Mucosa of descending colon (tissue), 3 donors: Measurements from ENCODE around the gene YES1. TPM values are rescaled to one million over a fixed set of nuclear protein-coding genes. Genes with fewer than 3 reads are reported as not detected.
"Not testable (repeated sequence)": the region's sequence is repeated elsewhere in the genome, so short reads cannot be mapped to it uniquely, and the experiment has no call there.

Experiments
- ATAC-seq: fragments of 200-7000 bp; cut with Tn5 transposase; one replicate; pipeline ENCODE4 v1.9.1; 2020; ENCODE audit warnings: mild to moderate bottlenecking, moderate library complexity
- DNase-seq, 3 donors: peaks; one replicate each; pipeline ENCODE4 v3.0.0-alpha.2; 2020
- H3K36me3 ChIP-seq: fragments of 200-600 bp; one replicate; pipeline ENCODE4 v1.8.0; 2021; ENCODE audit warnings: low read depth, mild to moderate bottlenecking
- H3K4me1 ChIP-seq: fragments of 200-600 bp; one replicate; pipeline ENCODE4 v1.8.0; 2021; ENCODE audit warnings: low read depth, mild to moderate bottlenecking
- H3K4me3 ChIP-seq: fragments of 200-600 bp; one replicate; pipeline ENCODE4 v1.8.0; 2021; ENCODE audit warnings: mild to moderate bottlenecking
- H3K9me3 ChIP-seq: fragments of 200-600 bp; one replicate; pipeline ENCODE4 v1.8.0; 2021; ENCODE audit warnings: mild to moderate bottlenecking
- CTCF ChIP-seq: fragments of 200-600 bp; IDR thresholded peaks from one replicate; pipeline ENCODE4 v1.8.0; 2022; ENCODE audit warnings: antibody characterized with exemption, mild to moderate bottlenecking
- intact Hi-C, 2 donors: fragments of 100-400 bp; cut with DNase I in 1 of 2; cut with micrococcal nuclease in 1 of 2; formaldehyde crosslinking; loops; one replicate each; pipeline versions ENCODE4 v1.11.0 to v1.11.1; 2022; cut with DNase I, micrococcal nuclease
- total RNA-seq, 3 donors: library from RNA; stranded (reverse); fragmentation: NEBNext Ultra II Directional in 2 of 3; extraction: Animal tissue kit (Norgen Biotek cat#: 25700) in 2 of 3; gene quantifications; one replicate each; pipeline versions ENCODE4 v1.2.1 to v1.2.4, GENCODE V29; 2021 to 2023
- donor health status: DM: no; HTN: no; CAD: no; lungs with moderate emphysema.
- donor health status: DM: no; HTN: no; CAD: no.
- donor health status: DM: no; HTN: yes; CAD: no.

Gene YES1
- total RNA-seq, 3 donors from 2014 or later = 48.2 to 63.2 (median 52.2) TPM

GRCh38 chr18:685438-685837 is 126.6 kb downstream of the YES1 start:
- intact Hi-C loops = no loop called here

GRCh38 chr18:683531-683930 is 128.5 kb downstream of the YES1 start:
- ATAC-seq (no peak), DNase-seq (no peak)
- intact Hi-C loops = no loop called here
- Histone ChIP-seq H3K36me3 (no peaks in the 10 kb centered on the region), H3K4me3 (no peak overlapping the region), H3K4me1 (no peaks in the 10 kb centered on the region), H3K9me3 (no peaks in the 10 kb centered on the region)
- TF ChIP-seq CTCF = no peak

More at GRCh38 chr18:685438-685837, 126.6 kb downstream of the YES1 start:
- no peak overlapping the region for H3K4me3 ChIP-seq
- H3K9me3 ChIP-seq = no peaks in the 10 kb centered on the region
- TF ChIP-seq CTCF = no peak
- no peak for ATAC-seq
- no peaks in the 10 kb centered on the region for H3K36me3 ChIP-seq
- no peaks in the 10 kb centered on the region for H3K4me1 ChIP-seq
- no peak for DNase-seq

DNA sequence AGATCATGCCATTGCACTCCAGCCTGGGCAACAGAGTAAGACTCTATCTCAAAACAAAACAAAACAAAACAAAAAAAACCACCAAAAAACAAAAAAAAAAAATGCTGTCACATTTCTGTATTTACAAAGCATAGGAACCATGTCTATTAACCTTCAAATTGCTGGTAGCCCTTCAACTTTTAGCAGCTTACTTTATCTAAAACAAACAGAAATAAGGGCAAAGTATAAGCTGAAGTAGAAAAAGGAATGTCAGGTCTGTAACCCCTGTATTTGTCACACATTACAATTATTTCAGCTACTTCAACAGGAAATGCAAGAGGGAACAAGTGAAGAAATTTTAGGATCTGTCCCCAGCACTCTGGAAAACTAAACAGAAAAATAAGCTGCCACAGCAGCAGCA is 129.2 kb downstream of the YES1 start:
- DNase-seq (no peak), ATAC-seq (no peak)
- H3K4me3 ChIP-seq = no peak overlapping the region
- no peaks in the 10 kb centered on the region for H3K4me1 ChIP-seq
- H3K9me3 ChIP-seq = no peaks in the 10 kb centered on the region
- no peaks in the 10 kb centered on the region for H3K36me3 ChIP-seq
- TF ChIP-seq CTCF = no peak
- intact Hi-C loops = no loop called here

GRCh38 chr18:682416-682815 is 129.6 kb downstream of the YES1 start:
- intact Hi-C loops = not testable (repeated sequence)

GRCh38 chr18:681985-682384 is 130.1 kb downstream of the YES1 start:
- TF ChIP-seq CTCF = no peak
- H3K36me3 ChIP-seq = no peaks in the 10 kb centered on the region
- intact Hi-C loops = no loop called here
- no peaks in the 10 kb centered on the region for H3K4me1 ChIP-seq
- no peak for DNase-seq
- H3K4me3 ChIP-seq = no peak overlapping the region
- no peaks in the 10 kb centered on the region for H3K9me3 ChIP-seq
- ATAC-seq = peak; percentile 44

More at GRCh38 chr18:682416-682815, 129.6 kb downstream of the YES1 start:
- not testable (repeated sequence) for H3K36me3 ChIP-seq, H3K9me3 ChIP-seq, DNase-seq, H3K4me3 ChIP-seq, ATAC-seq, H3K4me1 ChIP-seq

GRCh38 chr18:680392-680791 is 131.7 kb downstream of the YES1 start:
- Histone ChIP-seq H3K9me3 (no peaks in the 10 kb centered on the region), H3K36me3 (no peaks in the 10 kb centered on the region), H3K4me1 (no peaks in the 10 kb centered on the region), H3K4me3 (no peak overlapping the region)
- intact Hi-C loops = no loop called here
- ATAC-seq (no peak), DNase-seq (no peak)
- no peak for TF ChIP-seq CTCF
